Measurements from ENCODE around the gene ENTPD3.
"Not testable (repeated sequence)": the region's sequence is repeated elsewhere in the genome, so short reads cannot be mapped to it uniquely, and the experiment has no call there.

Gene ENTPD3

GRCh38 chr3:40456940-40457823 lies 70.2 kb downstream of the ENTPD3 start, which contains the start of gene RPL14:
Gene RPL14, plus strand, starts transcription at chr3:40457339. Its CDS starts 133 bp downstream, at chr3:40457472.
- H3K4me3 ChIP-seq (ENCODE audit: insufficient read depth, low read length, poor library complexity, severe bottlenecking): peak within 1 kb of the TSS; percentile 73
- H3K36me3 ChIP-seq (ENCODE audit: low read length): peaks cover 32% of the 10 kb centered on the region
- no peaks in the 10 kb centered on the region for H3K9me3 ChIP-seq (ENCODE audit: insufficient read depth, low read length)
- H2AFZ ChIP-seq (ENCODE audit: low read depth, low read length, severe bottlenecking): peak within 1 kb of the TSS; percentile 86
- peak within 1 kb of the TSS; percentile 54 for H3K27ac ChIP-seq (ENCODE audit: low read depth, low read length)
- peaks cover 32% of the 10 kb centered on the region for H3K79me2 ChIP-seq (ENCODE audit: insufficient read depth, low read length)
- peak within 1 kb of the TSS; percentile 83 for H3K4me2 ChIP-seq (ENCODE audit: low read depth, low read length, poor library complexity, severe bottlenecking)
- H4K20me1 ChIP-seq (ENCODE audit: low read depth, low read length): peaks cover 25% of the 10 kb centered on the region
- no peaks in the 10 kb centered on the region for H3K9me2 ChIP-seq (replicated peaks; ENCODE audit: insufficient read depth, low read length)
- peak within 1 kb of the TSS; percentile 89 for H3K9ac ChIP-seq (ENCODE audit: low read length)
- H3F3A ChIP-seq (ENCODE audit: insufficient read depth): peaks cover 13% of the 10 kb centered on the region; the same call in 1 of the 2 replicates
- H3K27me3 ChIP-seq (ENCODE audit: low read length): no peaks in the 10 kb centered on the region
- TF ChIP-seq EZH2phosphoT487 (conservative IDR thresholded peaks at IDR 0.05; ENCODE audit: low read length): no peak
- TF ChIP-seq CTCF (IDR thresholded peaks at IDR 0.05; ENCODE audit: insufficient read depth, low read length, poor library complexity, severe bottlenecking): no peak

DNA sequence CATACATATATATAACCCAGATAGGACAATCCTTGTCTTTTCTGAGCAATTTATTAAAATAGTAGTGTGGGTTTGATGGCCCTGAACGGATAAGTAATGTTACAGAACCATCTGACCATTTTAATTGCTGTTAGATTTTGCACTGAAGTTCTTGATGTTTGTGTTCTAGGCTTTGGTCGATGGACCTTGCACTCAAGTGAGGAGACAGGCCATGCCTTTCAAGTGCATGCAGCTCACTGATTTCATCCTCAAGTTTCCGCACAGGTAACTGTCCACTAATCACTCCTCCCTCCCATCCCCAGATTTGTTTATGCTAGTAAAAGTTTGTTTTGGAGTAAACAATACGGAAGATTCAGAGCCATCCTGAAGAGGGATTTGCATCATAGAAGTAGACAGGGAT lies 71.5 kb downstream of the ENTPD3 start:
- no peak overlapping the region for H3K27ac ChIP-seq (ENCODE audit: low read depth, low read length)
- H3K9me2 ChIP-seq (replicated peaks; ENCODE audit: insufficient read depth, low read length): no peaks in the 10 kb centered on the region
- H3K9ac ChIP-seq (ENCODE audit: low read length): peak overlapping the region; percentile 89
- H3K4me2 ChIP-seq (ENCODE audit: low read depth, low read length, poor library complexity, severe bottlenecking): peak overlapping the region; percentile 79
- no peak for TF ChIP-seq EZH2phosphoT487 (conservative IDR thresholded peaks at IDR 0.05; ENCODE audit: low read length)
- TF ChIP-seq CTCF (IDR thresholded peaks at IDR 0.05; ENCODE audit: insufficient read depth, low read length, poor library complexity, severe bottlenecking): no peak
- no peaks in the 10 kb centered on the region for H3K27me3 ChIP-seq (ENCODE audit: low read length)
- H2AFZ ChIP-seq (ENCODE audit: low read depth, low read length, severe bottlenecking): no peak overlapping the region
- peaks cover 25% of the 10 kb centered on the region for H4K20me1 ChIP-seq (ENCODE audit: low read depth, low read length)
- peaks cover 32% of the 10 kb centered on the region for H3K79me2 ChIP-seq (ENCODE audit: insufficient read depth, low read length)
- no peaks in the 10 kb centered on the region for H3K9me3 ChIP-seq (ENCODE audit: insufficient read depth, low read length)
- H3K36me3 ChIP-seq (ENCODE audit: low read length): peaks cover 37% of the 10 kb centered on the region
- peaks cover 13% of the 10 kb centered on the region; the same call in 1 of the 2 replicates for H3F3A ChIP-seq (ENCODE audit: insufficient read depth)
- H3K4me3 ChIP-seq (ENCODE audit: insufficient read depth, low read length, poor library complexity, severe bottlenecking): peak overlapping the region; percentile 73

- H3K4me2 ChIP-seq (ENCODE audit: low read depth, low read length, poor library complexity, severe bottlenecking); H3K9ac ChIP-seq (ENCODE audit: low read length); H3K9me2 ChIP-seq (replicated peaks; ENCODE audit: insufficient read depth, low read length); H3K9me3 ChIP-seq (ENCODE audit: insufficient read depth, low read length); H3K27me3 ChIP-seq (ENCODE audit: low read length); H3K4me3 ChIP-seq (ENCODE audit: insufficient read depth, low read length, poor library complexity, severe bottlenecking); H3K27ac ChIP-seq (ENCODE audit: low read depth, low read length); H2AFZ ChIP-seq (ENCODE audit: low read depth, low read length, severe bottlenecking): not testable (repeated sequence)
- peaks cover 31% of the 10 kb centered on the region for H4K20me1 ChIP-seq (ENCODE audit: low read depth, low read length)
- H3F3A ChIP-seq (ENCODE audit: insufficient read depth): peaks cover 30% of the 10 kb centered on the region
- H3K36me3 ChIP-seq (ENCODE audit: low read length): peaks cover 49% of the 10 kb centered on the region
- H3K79me2 ChIP-seq (ENCODE audit: insufficient read depth, low read length): peaks cover 37% of the 10 kb centered on the region
Measured at GRCh38 chr3:40460481-40460880, 73.5 kb downstream of the ENTPD3 start.

DNA sequence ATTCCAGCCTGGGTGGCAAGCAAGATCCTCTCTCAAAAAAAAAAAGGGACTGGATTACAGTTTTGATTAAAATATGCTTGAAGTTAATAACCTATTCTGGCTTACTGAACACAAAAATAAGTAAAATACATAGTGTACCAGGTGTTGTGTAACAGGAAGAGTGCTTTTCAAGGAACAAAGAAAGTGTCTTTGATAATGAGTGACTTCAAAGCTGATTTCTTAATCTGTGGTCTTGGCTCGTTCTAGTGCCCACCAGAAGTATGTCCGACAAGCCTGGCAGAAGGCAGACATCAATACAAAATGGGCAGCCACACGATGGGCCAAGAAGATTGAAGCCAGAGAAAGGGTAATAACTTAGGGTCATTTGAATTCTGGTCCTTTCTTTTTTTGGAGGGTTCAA lies 74.2 kb downstream of the ENTPD3 start:
- Histone ChIP-seq H3K4me3 (ENCODE audit: insufficient read depth, low read length, poor library complexity, severe bottlenecking) (no peak overlapping the region), H3K9ac (ENCODE audit: low read length) (no peak overlapping the region), H4K20me1 (ENCODE audit: low read depth, low read length) (peaks cover 31% of the 10 kb centered on the region), H3K79me2 (ENCODE audit: insufficient read depth, low read length) (peaks cover 37% of the 10 kb centered on the region), H3K27ac (ENCODE audit: low read depth, low read length) (no peak overlapping the region), H2AFZ (ENCODE audit: low read depth, low read length, severe bottlenecking) (no peak overlapping the region), H3K4me2 (ENCODE audit: low read depth, low read length, poor library complexity, severe bottlenecking) (no peak overlapping the region), H3K9me3 (ENCODE audit: insufficient read depth, low read length) (no peaks in the 10 kb centered on the region), H3K9me2 (replicated peaks; ENCODE audit: insufficient read depth, low read length) (no peaks in the 10 kb centered on the region), H3K27me3 (ENCODE audit: low read length) (no peaks in the 10 kb centered on the region), H3F3A (ENCODE audit: insufficient read depth) (peaks cover 34% of the 10 kb centered on the region), H3K36me3 (ENCODE audit: low read length) (peaks cover 49% of the 10 kb centered on the region)
- TF ChIP-seq EZH2phosphoT487 (conservative IDR thresholded peaks at IDR 0.05; ENCODE audit: low read length) (no peak), CTCF (IDR thresholded peaks at IDR 0.05; ENCODE audit: insufficient read depth, low read length, poor library complexity, severe bottlenecking) (no peak)

DNA sequence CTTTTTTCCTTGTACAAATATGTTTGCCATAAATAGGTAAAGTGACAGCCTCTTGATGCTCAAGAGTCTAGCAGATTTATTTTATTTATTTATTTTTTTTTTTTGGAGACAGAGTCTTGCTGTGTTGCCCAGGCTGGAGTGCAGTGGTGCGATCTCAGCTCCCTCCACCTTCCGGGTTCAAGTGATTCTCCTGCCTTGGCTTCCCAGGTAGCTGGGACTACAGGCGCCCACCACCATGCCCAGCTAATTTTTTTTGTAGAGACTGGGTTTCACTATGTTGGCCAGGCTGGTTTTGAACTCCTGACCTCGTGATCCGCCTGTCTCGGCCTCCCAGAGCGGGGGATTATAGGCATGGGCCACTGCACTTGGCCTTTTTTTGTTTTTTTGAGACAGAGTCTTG lies 75.9 kb downstream of the ENTPD3 start:
- Histone ChIP-seq H3F3A (ENCODE audit: insufficient read depth) (peaks cover 49% of the 10 kb centered on the region), H4K20me1 (ENCODE audit: low read depth, low read length) (peaks cover 31% of the 10 kb centered on the region), H3K79me2 (ENCODE audit: insufficient read depth, low read length) (peaks cover 29% of the 10 kb centered on the region), H3K36me3 (ENCODE audit: low read length) (peaks cover 59% of the 10 kb centered on the region)
- H3K9ac ChIP-seq (ENCODE audit: low read length); H3K27ac ChIP-seq (ENCODE audit: low read depth, low read length); H3K4me2 ChIP-seq (ENCODE audit: low read depth, low read length, poor library complexity, severe bottlenecking); H3K27me3 ChIP-seq (ENCODE audit: low read length); H3K9me2 ChIP-seq (replicated peaks; ENCODE audit: insufficient read depth, low read length); H3K9me3 ChIP-seq (ENCODE audit: insufficient read depth, low read length); H2AFZ ChIP-seq (ENCODE audit: low read depth, low read length, severe bottlenecking); H3K4me3 ChIP-seq (ENCODE audit: insufficient read depth, low read length, poor library complexity, severe bottlenecking): not testable (repeated sequence)
